ENCODE measurements around the gene RBBP5.

The RBBP5 gene

DNA sequence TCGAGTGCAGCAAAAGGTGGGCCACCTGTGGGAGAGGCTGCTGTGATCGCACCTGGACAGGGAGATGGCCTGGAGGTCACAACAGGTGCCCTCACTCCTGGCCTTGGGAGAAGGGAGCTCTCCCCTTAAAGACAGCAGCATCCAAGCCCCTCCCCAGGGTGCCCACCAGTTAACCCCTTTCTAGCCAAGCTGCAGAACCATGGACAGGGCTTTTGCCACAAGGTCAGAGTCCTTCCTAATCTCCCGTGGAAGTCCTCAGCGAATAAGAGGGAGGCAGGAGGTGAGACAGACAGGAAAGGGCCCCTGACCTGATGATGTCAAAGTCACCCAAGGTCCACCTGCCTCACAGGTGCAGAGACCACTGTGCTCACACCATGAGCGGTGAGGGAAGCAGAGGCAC, 77.0 kb downstream of the RBBP5 start:
- DNase-seq (ENCODE audit: low spot score) = no peak
- in situ Hi-C loops (cut with MboI; ENCODE audit: low pct_unique_long_range_greater_than_20kb, low sequenced_read_pairs, unreplicated experiment) = no loop called here
- TF ChIP-seq, protein P1, sequence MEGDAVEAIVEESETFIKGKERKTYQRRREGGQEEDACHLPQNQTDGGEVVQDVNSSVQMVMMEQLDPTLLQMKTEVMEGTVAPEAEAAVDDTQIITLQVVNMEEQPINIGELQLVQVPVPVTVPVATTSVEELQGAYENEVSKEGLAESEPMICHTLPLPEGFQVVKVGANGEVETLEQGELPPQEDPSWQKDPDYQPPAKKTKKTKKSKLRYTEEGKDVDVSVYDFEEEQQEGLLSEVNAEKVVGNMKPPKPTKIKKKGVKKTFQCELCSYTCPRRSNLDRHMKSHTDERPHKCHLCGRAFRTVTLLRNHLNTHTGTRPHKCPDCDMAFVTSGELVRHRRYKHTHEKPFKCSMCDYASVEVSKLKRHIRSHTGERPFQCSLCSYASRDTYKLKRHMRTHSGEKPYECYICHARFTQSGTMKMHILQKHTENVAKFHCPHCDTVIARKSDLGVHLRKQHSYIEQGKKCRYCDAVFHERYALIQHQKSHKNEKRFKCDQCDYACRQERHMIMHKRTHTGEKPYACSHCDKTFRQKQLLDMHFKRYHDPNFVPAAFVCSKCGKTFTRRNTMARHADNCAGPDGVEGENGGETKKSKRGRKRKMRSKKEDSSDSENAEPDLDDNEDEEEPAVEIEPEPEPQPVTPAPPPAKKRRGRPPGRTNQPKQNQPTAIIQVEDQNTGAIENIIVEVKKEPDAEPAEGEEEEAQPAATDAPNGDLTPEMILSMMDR (IDR thresholded peaks at IDR 0.05; ENCODE audit: extremely low read depth, insufficient read depth, missing control alignments) = no peak

DNA sequence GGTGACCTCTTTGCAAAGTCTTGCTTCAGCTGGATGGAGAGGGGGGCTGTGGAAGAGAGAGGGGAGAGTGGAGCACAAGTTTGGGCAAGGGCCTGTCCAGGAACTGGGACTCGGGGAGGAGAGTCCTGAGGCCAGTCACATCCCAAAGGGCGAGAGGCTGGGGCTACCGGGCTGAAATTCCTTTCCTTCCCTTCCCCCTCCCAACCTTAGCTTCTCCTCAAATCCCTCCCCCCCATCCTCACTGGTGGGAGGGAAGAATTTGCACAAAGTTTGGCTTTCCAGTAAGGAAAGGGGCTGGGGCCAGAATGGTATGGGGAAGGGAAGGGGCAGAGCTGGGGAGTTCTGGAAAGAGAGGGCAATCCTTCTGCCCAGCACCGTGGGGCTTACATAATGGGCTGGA, 77.9 kb downstream of the RBBP5 start:
- DNase-seq (ENCODE audit: low spot score) = no peak
- in situ Hi-C loops (cut with MboI; ENCODE audit: low pct_unique_long_range_greater_than_20kb, low sequenced_read_pairs, unreplicated experiment) = no loop called here
- TF ChIP-seq, protein P1 (IDR thresholded peaks at IDR 0.05; ENCODE audit: extremely low read depth, insufficient read depth, missing control alignments) = no peak

DNA sequence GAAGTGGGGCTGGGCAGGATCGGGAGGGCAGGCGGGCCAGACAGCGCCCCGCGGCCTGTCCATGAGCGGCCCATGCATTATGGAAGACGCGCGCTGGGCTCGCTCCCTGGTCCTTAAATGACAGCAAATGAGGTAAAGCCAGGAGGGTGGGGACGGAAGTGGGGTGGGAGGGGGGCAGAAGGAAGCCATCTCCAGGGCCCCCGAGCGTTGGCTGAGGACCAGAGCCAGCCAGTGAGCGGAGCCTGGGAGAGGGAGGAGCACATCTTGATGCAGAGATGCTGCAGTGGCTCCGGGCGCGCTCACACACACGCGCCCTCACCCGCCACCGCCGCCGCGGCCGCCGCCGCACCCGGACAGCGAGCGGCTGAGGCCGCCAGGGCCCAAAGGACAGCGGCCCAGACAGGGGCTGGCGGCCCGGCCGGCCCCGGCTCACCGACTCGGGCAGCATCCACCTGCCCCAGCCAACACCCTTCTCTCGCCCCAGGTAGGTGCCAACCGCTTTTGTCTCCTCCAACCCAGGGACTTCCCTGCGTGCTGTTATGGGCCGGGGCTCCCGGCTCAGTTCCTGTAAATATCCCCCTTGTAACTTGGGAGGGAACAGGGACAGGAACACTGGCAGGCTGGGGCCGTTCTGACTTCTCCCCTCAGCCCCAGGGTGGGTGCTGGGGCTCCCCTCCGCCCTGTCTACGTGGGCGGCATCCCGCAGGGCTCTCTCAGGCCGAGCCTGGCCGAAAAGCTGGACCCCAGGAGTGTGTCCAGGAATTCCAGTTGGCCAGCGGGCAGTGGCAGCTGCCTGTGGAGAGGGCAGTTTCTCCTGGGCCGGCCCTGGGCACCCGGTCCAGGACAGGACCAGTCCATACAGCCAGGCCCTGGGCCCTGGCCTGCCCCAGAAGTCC, 78.6 kb downstream of the RBBP5 start, which contains the start of gene CNTN2:
CNTN2 (plus strand) TSS at position 302 of the 896 bp plus-strand sequence. CDS start 9,974 bp downstream, outside the sequence.
- in situ Hi-C loops (cut with MboI; ENCODE audit: low pct_unique_long_range_greater_than_20kb, low sequenced_read_pairs, unreplicated experiment) = no loop called here
- TF ChIP-seq, protein P1 (IDR thresholded peaks at IDR 0.05; ENCODE audit: extremely low read depth, insufficient read depth, missing control alignments) = no peak
- no peak for DNase-seq (ENCODE audit: low spot score)

DNA sequence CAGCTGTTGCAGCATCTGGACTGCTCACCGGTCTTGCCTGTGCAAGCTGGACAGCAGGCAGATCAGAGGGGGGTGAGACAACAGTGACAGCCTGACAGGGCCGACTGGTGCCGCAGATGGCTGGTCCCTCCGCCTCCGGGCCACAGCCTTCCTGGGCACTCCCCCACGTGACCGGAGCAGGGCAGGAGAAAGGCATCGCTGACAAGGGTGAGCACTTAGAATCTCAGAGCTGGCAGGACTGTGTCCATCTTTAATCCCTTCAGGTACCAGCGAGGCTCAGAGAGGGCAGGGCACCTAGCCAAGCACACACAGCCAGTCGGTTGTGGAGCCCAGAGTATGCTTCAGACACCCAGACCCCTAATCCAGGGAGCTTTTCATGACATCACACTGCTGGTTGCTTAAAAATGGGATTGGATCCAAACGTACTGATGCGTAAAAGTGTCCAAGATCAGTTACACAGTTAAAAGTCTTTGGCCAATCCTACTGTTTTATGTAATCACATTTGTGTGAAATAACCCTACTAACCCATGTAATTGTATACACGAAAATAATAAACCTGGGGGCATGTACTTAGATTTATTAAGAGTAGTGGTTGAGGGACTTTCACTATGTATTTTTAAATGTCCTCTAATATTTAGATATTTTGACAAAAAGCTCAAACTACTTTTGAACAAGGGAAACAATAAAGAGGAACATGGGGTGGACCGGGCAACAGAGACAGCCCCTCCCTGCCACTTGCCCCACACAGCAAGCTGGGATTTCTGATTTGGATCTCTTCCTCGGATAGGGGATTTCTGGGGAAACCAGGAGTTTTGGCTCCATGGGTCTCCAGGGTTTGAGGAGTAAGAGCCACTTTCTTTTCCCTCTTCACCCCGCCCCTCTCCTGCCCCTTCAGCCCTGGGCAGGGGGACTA, 79.5 kb downstream of the RBBP5 start:
- TF ChIP-seq, protein P1 (IDR thresholded peaks at IDR 0.05; ENCODE audit: extremely low read depth, insufficient read depth, missing control alignments) = no peak
- in situ Hi-C loops (cut with MboI; ENCODE audit: low pct_unique_long_range_greater_than_20kb, low sequenced_read_pairs, unreplicated experiment) = no loop called here
- no peak for DNase-seq (ENCODE audit: low spot score)

DNA sequence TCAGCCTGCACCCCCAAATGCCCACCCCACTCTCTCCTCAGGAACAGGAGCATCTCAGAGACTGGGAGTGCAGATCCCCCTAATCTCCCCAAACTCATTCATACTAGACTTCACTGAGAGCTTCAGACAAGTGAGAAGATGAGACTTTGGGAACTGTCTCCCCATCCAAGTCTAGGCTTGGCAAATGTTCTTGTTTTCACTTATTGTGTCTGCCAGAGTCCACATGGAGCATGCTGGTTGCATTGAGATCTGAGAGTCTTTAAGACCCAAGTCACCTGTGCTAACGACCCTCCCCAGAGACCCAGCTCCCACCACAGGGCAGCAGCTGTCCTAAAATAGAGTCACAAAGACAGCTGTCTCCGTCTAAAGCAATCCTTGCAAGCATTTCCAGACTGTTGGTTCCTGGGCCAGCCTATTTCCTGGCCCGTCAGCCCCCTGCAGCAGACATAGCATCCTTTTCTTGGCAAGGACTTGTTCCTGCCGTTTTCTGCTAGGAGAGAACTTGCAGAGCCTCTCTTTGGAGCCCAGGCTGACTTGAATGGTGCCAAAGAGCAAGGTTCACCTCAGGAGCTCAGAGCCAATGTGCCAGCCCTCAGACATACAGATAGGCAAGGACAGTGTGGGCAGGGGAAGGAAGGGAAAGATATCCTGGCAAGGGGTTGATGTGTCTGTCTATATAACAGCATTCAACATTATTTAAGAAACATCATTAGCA, 80.6 kb downstream of the RBBP5 start:
- in situ Hi-C loops (cut with MboI; ENCODE audit: low pct_unique_long_range_greater_than_20kb, low sequenced_read_pairs, unreplicated experiment) = no loop called here
- no peak for DNase-seq (ENCODE audit: low spot score)
- TF ChIP-seq, protein P1 (IDR thresholded peaks at IDR 0.05; ENCODE audit: extremely low read depth, insufficient read depth, missing control alignments) = no peak
